ENCODE measurements around the gene D2HGDH.
"Not testable (repeated sequence)": the region's sequence is repeated elsewhere in the genome, so short reads cannot be mapped to it uniquely, and the experiment has no call there.

Gene D2HGDH

DNA sequence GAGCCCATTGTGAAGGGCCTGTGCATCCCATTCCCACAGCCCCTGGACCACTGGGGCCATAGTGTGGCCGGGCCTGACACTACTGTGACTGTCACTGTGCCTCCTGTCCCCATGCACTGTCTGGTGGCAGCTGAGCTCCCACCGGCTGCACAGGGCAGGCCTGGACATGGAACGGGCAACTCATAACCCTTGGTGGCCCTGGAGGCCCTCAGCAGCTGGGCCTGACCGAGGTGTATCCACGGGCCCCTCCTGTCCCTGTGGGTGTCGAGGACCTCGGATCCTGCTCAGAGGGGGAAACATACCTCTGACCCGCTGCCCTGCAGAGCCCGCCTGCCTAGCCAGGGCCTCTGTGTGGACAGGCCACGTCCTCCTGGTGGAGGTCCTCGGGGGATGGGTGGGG, 34.4 kb downstream of the D2HGDH start:
- DNase-seq (ENCODE audit: low spot score) = no peak

DNA sequence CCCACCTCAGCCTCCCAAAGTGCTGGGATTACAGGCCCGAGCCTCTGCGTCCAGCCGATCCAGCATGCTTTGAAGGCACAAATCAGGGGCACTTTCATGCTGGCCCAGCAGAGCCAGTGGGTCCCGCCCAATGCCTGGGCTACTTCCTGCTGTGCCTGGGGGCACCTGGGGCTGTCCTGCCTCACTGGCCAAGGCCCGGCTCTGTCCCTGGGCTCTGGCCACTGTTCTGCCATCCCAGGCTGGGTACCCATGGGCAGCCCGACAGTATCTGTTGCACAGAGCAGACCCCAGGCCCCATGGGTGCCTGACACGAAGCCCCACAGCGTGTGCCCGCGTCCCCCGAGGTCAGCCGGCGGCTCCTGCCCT, 35.4 kb downstream of the D2HGDH start:
- DNase-seq (ENCODE audit: low spot score) = no peak

- no peak for DNase-seq (ENCODE audit: low spot score)
Observed at GRCh38 chr2:241770185-241770935, 35.9 kb downstream of the D2HGDH start.

DNA sequence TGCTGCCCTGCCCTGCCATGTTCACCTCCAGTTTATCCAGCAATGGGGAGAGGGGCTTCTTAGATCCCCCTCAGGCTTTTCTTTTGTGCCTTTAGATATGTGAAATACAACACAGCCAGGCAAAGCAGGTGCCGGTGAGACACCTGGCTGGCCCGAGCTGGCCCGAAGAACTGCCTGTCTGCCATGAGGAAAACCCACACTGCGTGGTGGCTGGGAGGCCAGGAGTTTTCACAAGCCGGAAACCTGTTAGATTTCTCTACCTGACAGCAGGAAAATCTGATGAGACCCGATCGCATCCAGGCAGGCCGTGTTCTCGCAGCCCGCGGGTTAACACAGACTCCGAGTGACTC, 36.5 kb downstream of the D2HGDH start:
- no peak for DNase-seq (ENCODE audit: low spot score)

DNA sequence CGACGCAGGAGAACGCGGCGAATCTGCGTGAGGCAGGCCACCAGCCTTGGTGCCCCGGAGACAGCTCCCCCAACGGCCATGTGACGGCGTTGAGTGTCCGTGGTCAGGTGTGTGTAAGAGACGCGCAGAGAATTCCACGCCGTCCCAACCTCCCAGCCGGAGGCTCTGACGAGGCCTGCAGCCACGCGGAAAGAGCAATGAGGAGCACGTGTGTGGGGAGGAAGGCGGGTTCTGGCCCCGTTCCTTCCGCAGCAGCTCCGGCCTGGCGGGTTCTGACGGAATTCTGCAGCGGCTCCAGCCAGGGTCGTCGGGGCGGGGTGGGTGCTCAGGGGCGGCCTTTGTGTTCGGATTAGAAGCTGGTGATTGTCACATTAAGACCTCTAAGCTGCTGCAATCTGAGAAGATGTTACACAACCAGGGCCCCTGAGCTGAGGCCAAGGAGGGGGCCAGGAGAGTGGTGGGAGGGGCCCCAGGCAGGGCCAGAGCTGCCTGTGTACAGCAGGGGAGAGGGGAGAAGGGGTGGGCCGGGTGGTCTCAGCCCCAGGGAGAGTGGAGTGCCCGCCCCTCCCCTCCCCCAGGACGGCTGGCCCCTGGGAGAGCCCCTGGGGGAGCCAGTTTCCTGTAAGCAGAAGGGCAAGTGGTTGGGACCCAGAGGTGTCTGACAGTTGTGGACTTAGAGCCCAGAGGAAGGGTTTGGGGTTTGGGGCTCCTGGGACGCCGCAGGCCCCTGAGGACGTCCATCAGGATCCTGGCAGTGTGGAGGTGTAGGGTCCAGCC, 37.0 kb downstream of the D2HGDH start:
- no peak for DNase-seq (ENCODE audit: low spot score)

DNA sequence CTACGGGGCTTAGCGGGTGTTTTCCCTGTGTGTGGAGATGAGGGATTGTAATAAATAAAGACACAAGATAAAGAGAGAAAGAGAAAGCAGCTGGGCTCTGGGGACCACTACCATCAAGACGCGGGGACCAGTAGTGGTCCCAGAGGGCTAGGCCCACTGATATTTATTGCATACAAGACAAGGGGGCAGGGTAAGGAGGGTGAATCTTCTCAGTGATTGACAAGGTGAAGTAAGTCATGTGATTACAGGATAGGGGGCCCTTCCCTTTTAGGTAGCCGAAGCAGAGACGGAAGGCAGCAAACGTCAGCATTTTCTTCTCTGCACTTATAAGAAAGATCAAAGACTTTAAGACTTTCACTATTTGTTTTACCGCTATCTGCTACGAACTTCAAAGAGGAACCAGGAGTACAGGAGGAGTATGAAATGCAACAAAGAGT, 37.7 kb downstream of the D2HGDH start:
- DNase-seq (ENCODE audit: low spot score) = no peak

DNA sequence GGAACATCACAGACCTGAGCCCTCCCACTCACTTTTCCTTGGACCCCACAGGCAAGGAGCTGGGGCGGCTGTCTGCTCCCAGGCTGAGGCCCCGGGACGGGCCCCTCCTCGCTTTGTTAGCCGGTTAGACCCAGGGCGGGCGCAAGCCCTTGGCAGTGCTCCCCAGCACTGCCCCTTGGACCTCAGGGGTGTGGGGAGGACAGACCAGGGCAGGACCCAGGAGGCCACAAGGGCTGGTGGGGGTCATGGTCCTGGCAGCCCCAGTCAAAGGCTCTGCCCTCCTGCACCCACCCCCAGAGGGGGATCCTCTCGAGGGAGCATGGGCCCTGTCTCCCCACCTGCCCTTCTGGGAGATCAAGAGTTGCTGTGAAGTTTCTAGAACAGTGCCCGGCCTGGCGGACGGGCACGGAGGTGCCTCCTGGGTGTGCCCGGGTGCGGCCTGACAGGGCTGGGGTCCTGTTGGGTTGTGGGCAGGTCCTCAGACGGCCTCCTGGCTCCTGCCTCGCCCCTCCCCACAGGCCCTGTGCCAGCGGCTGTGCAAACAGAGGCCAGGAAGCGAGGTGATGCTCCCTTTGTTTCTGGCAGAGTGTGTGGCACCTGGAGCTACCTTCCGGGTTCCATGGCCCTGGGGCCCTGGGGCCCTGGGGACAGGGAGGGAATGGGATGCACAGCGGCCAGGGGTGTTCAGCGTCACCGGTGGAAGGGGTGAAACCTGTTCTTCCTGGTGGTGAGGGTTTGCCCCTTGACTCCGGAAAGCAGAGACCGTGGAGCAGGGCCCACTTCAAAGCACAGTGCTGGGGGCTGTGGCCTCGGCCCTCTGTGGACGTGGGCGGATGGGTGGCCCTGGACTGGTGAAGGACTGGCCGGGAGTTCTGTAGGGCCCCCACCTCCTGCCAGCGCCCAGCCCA, 39.3 kb downstream of the D2HGDH start:
- DNase-seq (ENCODE audit: low spot score) = no peak

GRCh38 chr2:241774419-241775222, 40.2 kb downstream of the D2HGDH start:
- no peak for DNase-seq (ENCODE audit: low spot score)

GRCh38 chr2:241775223-241776177, 41.1 kb downstream of the D2HGDH start:
- DNase-seq (ENCODE audit: low spot score) = no peak

- DNase-seq (ENCODE audit: low spot score) = no peak
Observed at GRCh38 chr2:241776336-241777169, 42.1 kb downstream of the D2HGDH start, which contains the start of gene GAL3ST2. GAL3ST2 (plus strand) TSS chr2:241776822; CDS start chr2:241776956, 134 bp downstream.

GRCh38 chr2:241777170-241777685, 42.8 kb downstream of the D2HGDH start:
- no peak for DNase-seq (ENCODE audit: low spot score)

- DNase-seq (ENCODE audit: low spot score) = no peak
Observed at GRCh38 chr2:241777686-241778627, 43.5 kb downstream of the D2HGDH start.

DNA sequence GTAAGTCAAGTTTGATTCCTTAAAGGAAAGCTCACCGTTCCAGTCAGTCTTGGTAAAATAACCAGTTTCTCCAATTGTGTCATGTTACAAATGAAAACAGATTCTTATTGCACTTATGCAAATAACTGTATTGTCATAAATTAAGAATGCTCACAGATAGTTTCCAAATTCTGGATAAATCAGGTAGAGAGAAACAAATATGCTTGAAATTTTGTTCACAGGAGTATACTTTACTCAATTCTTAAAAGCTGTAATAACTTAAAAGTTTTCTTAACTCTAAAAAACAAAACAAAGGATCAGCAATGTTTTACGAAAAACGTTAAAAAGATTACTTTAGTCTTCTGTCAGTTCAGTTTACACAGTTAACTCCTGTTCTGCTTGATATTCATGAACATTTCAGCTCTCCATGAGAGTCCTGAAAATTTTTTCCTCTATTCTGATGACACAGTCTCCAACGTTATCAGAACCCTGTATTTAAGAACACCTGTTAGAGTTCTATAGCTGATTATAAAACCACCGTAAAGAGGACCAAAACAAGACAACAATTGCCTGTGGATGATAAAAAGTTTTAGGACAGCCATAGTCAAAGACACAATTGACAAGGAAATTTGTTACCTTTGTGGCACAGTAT, 46.6 kb downstream of the D2HGDH start:
- no peak for DNase-seq (ENCODE audit: low spot score)

DNA sequence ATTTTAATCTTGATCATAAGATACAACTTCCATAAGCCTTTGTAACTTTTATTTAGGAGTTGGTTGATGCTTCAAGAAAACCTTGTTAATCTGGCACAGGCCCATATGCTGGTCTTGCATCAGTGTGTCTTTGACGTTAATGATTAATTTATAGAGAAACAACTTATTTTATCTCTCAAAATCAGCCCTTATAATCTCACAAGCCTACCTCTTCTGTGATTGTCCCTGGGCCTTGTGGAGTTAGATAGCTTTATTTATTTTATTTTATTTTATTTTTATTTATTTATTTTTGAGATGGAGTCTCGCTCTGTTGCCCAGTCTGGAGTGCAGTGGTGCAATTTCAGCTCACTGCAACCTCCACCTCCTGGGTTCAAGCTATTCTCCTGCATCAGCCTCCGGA, 47.6 kb downstream of the D2HGDH start:
- DNase-seq (ENCODE audit: low spot score) = not testable (repeated sequence)

DNA sequence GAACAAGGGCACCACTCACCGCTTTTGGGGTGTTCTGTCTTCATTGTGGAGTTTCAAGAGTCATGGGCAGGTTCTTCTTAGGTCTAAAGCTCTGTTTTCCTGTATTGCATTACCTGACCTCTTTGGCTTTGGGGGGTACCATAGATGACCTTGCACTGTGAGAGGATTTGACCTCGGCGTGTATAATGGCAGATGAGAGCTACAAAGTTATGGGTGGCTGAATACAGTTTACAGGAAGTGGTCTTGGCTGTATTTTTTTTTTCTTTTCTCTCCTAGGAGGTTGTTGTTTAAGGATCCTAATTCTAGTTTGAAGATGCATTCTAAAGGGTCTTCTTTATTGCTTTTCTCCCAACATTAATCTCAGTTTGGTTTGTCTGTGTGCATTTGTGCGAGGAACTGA, 53.7 kb downstream of the D2HGDH start:
- DNase-seq (ENCODE audit: low spot score) = no peak

- DNase-seq (ENCODE audit: low spot score) = no peak
Observed at GRCh38 chr2:241788572-241788971, 54.1 kb downstream of the D2HGDH start.

DNA sequence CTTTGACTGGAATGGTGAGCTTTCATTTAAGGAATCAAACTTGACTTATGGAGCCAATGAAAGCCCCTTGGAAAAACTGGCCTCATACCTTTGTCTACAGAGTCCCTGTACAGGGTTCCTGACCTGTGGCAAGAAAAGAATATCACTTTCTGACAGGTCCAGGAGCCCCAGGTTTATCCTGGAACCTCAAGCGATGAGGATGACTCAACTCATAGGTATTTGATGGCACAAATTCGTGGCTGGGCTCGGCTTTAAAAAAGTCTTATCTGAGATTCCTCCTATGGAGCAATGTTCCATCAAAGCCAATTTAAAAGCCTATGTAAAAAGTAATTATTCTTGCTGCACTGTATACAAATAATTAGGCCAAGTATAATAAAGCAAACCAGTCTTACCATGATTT, 57.0 kb downstream of the D2HGDH start:
- not testable (repeated sequence) for DNase-seq (ENCODE audit: low spot score)

DNA sequence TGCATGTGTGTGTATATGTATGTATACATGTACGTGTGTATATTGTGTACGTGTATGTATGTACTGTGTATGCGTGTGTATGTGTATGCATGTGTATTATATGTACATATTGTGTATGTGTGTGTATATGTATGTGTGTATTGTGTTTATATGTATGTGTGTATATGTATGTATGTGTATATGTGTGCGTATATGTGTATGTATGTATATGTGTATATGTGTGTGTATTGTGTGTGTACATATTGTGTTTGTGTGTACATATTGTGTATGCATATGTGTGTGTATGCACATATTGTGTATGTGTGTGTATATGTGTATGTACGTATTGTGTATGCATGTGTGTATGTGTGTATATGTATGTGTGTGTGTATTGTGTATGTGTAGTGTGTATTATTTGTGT, 59.0 kb downstream of the D2HGDH start:
- no peak for DNase-seq (ENCODE audit: low spot score)
